ENCODE results near the gene CENATAC.
A peak's percentile ranks its signal among the peaks of the same experiment; 100 is the strongest.
"Not testable (repeated sequence)": the region's sequence is repeated elsewhere in the genome, so short reads cannot be mapped to it uniquely, and the experiment has no call there.

The CENATAC gene

GRCh38 chr11:118997627-118998387 lies at the start of gene CENATAC:
TSS of gene CENATAC (plus strand) at chr11:118998138. CDS start at chr11:118998198, 60 bp downstream.
- peak; percentile 98 for DNase-seq (ENCODE audit: low spot score)

GRCh38 chr11:118953265-118953664 lies 44.7 kb upstream of the CENATAC start:
- no peak for DNase-seq (ENCODE audit: low spot score)

GRCh38 chr11:118953976-118954375 lies 44.0 kb upstream of the CENATAC start:
- not testable (repeated sequence) for DNase-seq (ENCODE audit: low spot score)

GRCh38 chr11:118956094-118956846 lies 41.7 kb upstream of the CENATAC start, which contains the start of gene UPK2:
TSS of gene UPK2 (plus strand) at chr11:118956298. CDS start at chr11:118956351, 53 bp downstream.
- peak; percentile 92 for DNase-seq (ENCODE audit: low spot score)

- DNase-seq (ENCODE audit: low spot score): no peak
Observed at GRCh38 chr11:118956847-118957469, 41.0 kb upstream of the CENATAC start.

- DNase-seq (ENCODE audit: low spot score): no peak
Observed at GRCh38 chr11:118957549-118957948, 40.4 kb upstream of the CENATAC start.

GRCh38 chr11:118957968-118958367 lies 40.0 kb upstream of the CENATAC start:
- no peak for DNase-seq (ENCODE audit: low spot score)

- DNase-seq (ENCODE audit: low spot score): no peak
Observed at GRCh38 chr11:118958577-118958976, 39.4 kb upstream of the CENATAC start.

GRCh38 chr11:118961189-118961588 lies 36.7 kb upstream of the CENATAC start:
- DNase-seq (ENCODE audit: low spot score): no peak

- no peak for DNase-seq (ENCODE audit: low spot score)
Observed at GRCh38 chr11:118961591-118961990, 36.3 kb upstream of the CENATAC start.

- DNase-seq (ENCODE audit: low spot score): not testable (repeated sequence)
Observed at GRCh38 chr11:118969508-118969907, 28.4 kb upstream of the CENATAC start.

GRCh38 chr11:118971646-118972045 lies 26.3 kb upstream of the CENATAC start, which contains the start of gene FOXR1:
TSS of gene FOXR1 (plus strand) at chr11:118971761. CDS start at chr11:118971932, 171 bp downstream.
- no peak for DNase-seq (ENCODE audit: low spot score)

- no peak for DNase-seq (ENCODE audit: low spot score)
Observed at GRCh38 chr11:118973985-118974384, 24.0 kb upstream of the CENATAC start.

GRCh38 chr11:118975771-118976709 lies 21.9 kb upstream of the CENATAC start:
- DNase-seq (ENCODE audit: low spot score): no peak

GRCh38 chr11:118979434-118979833 lies 18.5 kb upstream of the CENATAC start:
- DNase-seq (ENCODE audit: low spot score): no peak

- no peak for DNase-seq (ENCODE audit: low spot score)
Observed at GRCh38 chr11:118980191-118980881, 17.6 kb upstream of the CENATAC start.

- not testable (repeated sequence) for DNase-seq (ENCODE audit: low spot score)
Observed at GRCh38 chr11:118984337-118984736, 13.6 kb upstream of the CENATAC start.

- DNase-seq (ENCODE audit: low spot score): no peak
Observed at GRCh38 chr11:118984825-118985224, 13.1 kb upstream of the CENATAC start.

- no peak for DNase-seq (ENCODE audit: low spot score)
Observed at GRCh38 chr11:118988280-118988679, 9.7 kb upstream of the CENATAC start.

- DNase-seq (ENCODE audit: low spot score): not testable (repeated sequence)
Observed at GRCh38 chr11:118991486-118992038, 6.4 kb upstream of the CENATAC start.
